Mesothelial cell of epicardium (in vitro differentiated cells): Measurements from ENCODE around the gene RNGTT. TPM values are rescaled to one million over a fixed set of nuclear protein-coding genes. Genes with fewer than 3 reads are reported as not detected.
A peak's percentile ranks its signal among the peaks of the same experiment; 100 is the strongest.
"Not testable (repeated sequence)": the region's sequence is repeated elsewhere in the genome, so short reads cannot be mapped to it uniquely, and the experiment has no call there.

Experiments used
- DNase-seq, 2 experiments: peaks; one replicate each; pipeline ENCODE4 v3.0.0; 2021; ENCODE audit warnings: low spot score in 2 of 2; ENCODE audit not compliant: unreplicated experiment in 2 of 2
- H3K27ac Mint-ChIP-seq: 2 replicates; pipeline ENCODE4 v1.8.0; 2021; ENCODE audit warnings: mixed read lengths
- H3K27me3 Mint-ChIP-seq: 2 replicates; pipeline ENCODE4 v1.8.0; 2021; ENCODE audit warnings: low read depth, mixed read lengths
- H3K36me3 Mint-ChIP-seq: 2 replicates; pipeline ENCODE4 v1.8.0; 2021; ENCODE audit warnings: mixed read lengths
- H3K4me1 Mint-ChIP-seq: 2 replicates; pipeline ENCODE4 v1.8.0; 2021; ENCODE audit warnings: mixed read lengths
- H3K4me3 Mint-ChIP-seq: 2 replicates; pipeline ENCODE4 v1.8.0; 2021; ENCODE audit warnings: mild to moderate bottlenecking, moderate library complexity, mixed read lengths
- H3K9me3 Mint-ChIP-seq: 2 replicates; pipeline ENCODE4 v1.8.0; 2021; ENCODE audit warnings: mixed read lengths
- CTCF ChIP-seq: fragments of 200-600 bp; sonication (generic); IDR thresholded peaks from one replicate; pipeline ENCODE4 v1.5.0; 2021; ENCODE audit warnings: antibody characterized with exemption; ENCODE audit not compliant: unreplicated experiment
- total RNA-seq: library from RNA; stranded (reverse); gene quantifications from 3 replicates; pipeline ENCODE4 v1.2.1, GENCODE V29; 2021

RNGTT gene
- total RNA-seq, 1 donor from 2014 or later, result 16.5 TPM

- H3K36me3 Mint-ChIP-seq, result peaks cover 15% of the 10 kb centered on the region
- TF ChIP-seq CTCF, result peak; percentile 65
- H3K9me3 Mint-ChIP-seq, result peaks cover 16% of the 10 kb centered on the region
- no peak overlapping the region for H3K27ac Mint-ChIP-seq
- no peaks in the 10 kb centered on the region for H3K4me1 Mint-ChIP-seq
- no peak for DNase-seq
- no peak overlapping the region for H3K4me3 Mint-ChIP-seq
- H3K27me3 Mint-ChIP-seq, result no peaks in the 10 kb centered on the region
These were observed 182.6 kb downstream of the RNGTT start for GRCh38 chr6:88780714-88781389.

- TF ChIP-seq CTCF, result no peak
- no peak overlapping the region for H3K4me3 Mint-ChIP-seq
- H3K4me1 Mint-ChIP-seq, result peaks cover 3% of the 10 kb centered on the region
- H3K36me3 Mint-ChIP-seq, result peaks cover 26% of the 10 kb centered on the region
- no peak for DNase-seq
- H3K27me3 Mint-ChIP-seq, result no peaks in the 10 kb centered on the region
- H3K9me3 Mint-ChIP-seq, result peaks cover 22% of the 10 kb centered on the region
- H3K27ac Mint-ChIP-seq, result no peak overlapping the region
These were observed 187.4 kb downstream of the RNGTT start for GRCh38 chr6:88775866-88776571.

GRCh38 chr6:88768114-88768513 lies 195.3 kb downstream of the RNGTT start:
- H3K4me3 Mint-ChIP-seq, H3K27ac Mint-ChIP-seq, DNase-seq, H3K27me3 Mint-ChIP-seq, H3K9me3 Mint-ChIP-seq, H3K4me1 Mint-ChIP-seq: not testable (repeated sequence)
- H3K36me3 Mint-ChIP-seq, result peaks cover 16% of the 10 kb centered on the region

- H3K4me1 Mint-ChIP-seq, result no peaks in the 10 kb centered on the region
- H3K27me3 Mint-ChIP-seq, result no peaks in the 10 kb centered on the region
- H3K4me3 Mint-ChIP-seq, result no peak overlapping the region
- H3K36me3 Mint-ChIP-seq, result peaks cover 13% of the 10 kb centered on the region
- H3K9me3 Mint-ChIP-seq, result peaks cover 4% of the 10 kb centered on the region
- no peak for DNase-seq
- TF ChIP-seq CTCF, result no peak
- H3K27ac Mint-ChIP-seq, result no peak overlapping the region
These were observed 199.3 kb downstream of the RNGTT start for GRCh38 chr6:88764081-88764480.

- H3K9me3 Mint-ChIP-seq, result peaks cover 4% of the 10 kb centered on the region
- no peak overlapping the region for H3K4me3 Mint-ChIP-seq
- DNase-seq, result no peak
- no peaks in the 10 kb centered on the region for H3K27me3 Mint-ChIP-seq
- no peaks in the 10 kb centered on the region for H3K4me1 Mint-ChIP-seq
- no peak for TF ChIP-seq CTCF
- H3K27ac Mint-ChIP-seq, result no peak overlapping the region
- peaks cover 14% of the 10 kb centered on the region for H3K36me3 Mint-ChIP-seq
These were observed 200.3 kb downstream of the RNGTT start for GRCh38 chr6:88763160-88763559.

- Mint-ChIP-seq H3K36me3 (peaks cover 14% of the 10 kb centered on the region), H3K4me1 (no peaks in the 10 kb centered on the region), H3K27ac (no peak overlapping the region), H3K9me3 (peaks cover 4% of the 10 kb centered on the region), H3K27me3 (no peaks in the 10 kb centered on the region), H3K4me3 (no peak overlapping the region)
- no peak for DNase-seq
- no peak for TF ChIP-seq CTCF
These were observed 202.0 kb downstream of the RNGTT start for GRCh38 chr6:88761237-88762031.
